Transverse colon (tissue), 4 donors: ENCODE data around the gene CDC6.

Experiments
- CTCF ChIP-seq, 5 experiments: fragments of 200-600 bp in 3 of 5; fragments of 450-650 bp in 2 of 5; sonication (generic) in 3 of 5; IDR thresholded peaks; 1 replicate in 2 of 5; 2 replicates in 3 of 5; pipeline ENCODE4 v1.5.1; 2016 to 2017; ENCODE audit warnings: antibody characterized with exemption in 5 of 5, inconsistent platforms in 3 of 5, mild to moderate bottlenecking in 2 of 5, moderate library complexity in 1 of 5
- POLR2A ChIP-seq: fragments of 450-650 bp; IDR thresholded peaks from one replicate; pipeline ENCODE4 v1.6.1; 2016; ENCODE audit warnings: antibody characterized with exemption, mild to moderate bottlenecking, moderate library complexity
- POLR2AphosphoS5 ChIP-seq, 3 donors: sonication (generic); formaldehyde crosslinking; IDR thresholded peaks; one replicate each; pipeline ENCODE4 v1.6.1; 2016; ENCODE audit warnings: antibody characterized with exemption in 3 of 3

- TF ChIP-seq CTCF (IDR thresholded peaks at IDR 0.05) (no peak), POLR2AphosphoS5 (IDR thresholded peaks at IDR 0.05) (no peak), POLR2A (no peak)
These were observed 40.7 kb downstream of the CDC6 start for GRCh38 chr17:40328386-40328766.
